ENCODE data around the gene KCNJ6.

GRCh38 chr21:37855271-37855646, 61.0 kb downstream of the KCNJ6 start:
- TF ChIP-seq CTCF (IDR thresholded peaks at IDR 0.05) = no peak
- TF ChIP-seq POLR2AphosphoS5 (IDR thresholded peaks at IDR 0.05; ENCODE audit: insufficient read depth in 1 of 2, low read depth in 1 of 2) = no peak
